ENCODE measurements around the gene POLR2M.
A peak's percentile ranks its signal among the peaks of the same experiment; 100 is the strongest.

POLR2M gene

DNA sequence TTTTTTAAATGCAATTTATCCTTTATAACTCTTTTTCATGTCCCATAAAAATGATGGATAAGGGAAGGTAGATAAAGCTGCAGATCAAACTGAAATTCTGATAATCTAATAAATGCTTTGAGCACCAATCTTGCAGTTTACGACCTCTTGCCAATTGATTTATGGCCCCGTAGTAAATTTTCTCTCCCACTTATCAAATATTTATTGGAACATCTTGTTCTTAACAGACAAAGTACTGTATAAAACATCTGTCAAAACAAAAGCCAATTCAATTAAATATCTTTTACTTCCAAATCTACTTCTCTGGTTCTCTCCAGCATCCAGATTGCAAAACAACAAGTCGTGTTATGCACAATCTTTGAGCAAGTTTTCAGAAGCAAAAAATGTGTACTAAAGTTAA, 34.6 kb downstream of the POLR2M start:
- no peak for DNase-seq

DNA sequence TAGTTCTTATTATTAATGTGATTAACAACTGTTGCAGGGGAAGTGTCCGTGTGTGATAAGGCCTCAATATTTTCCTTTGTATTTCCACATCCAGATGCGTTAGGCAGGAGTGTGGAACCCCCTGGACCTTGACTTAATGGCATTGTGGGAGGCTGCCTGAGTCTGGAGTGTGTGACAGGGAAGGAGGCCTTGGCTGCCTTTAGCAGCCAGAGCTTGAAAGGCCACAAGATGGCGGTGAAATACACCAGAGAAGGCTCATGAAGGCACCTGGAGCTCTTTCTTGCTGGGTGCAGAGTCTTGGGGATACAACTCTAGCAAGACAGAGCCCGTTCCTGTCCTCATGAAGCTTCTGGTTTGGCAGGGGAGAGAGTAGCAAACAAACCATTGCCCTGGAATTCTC, 36.9 kb downstream of the POLR2M start:
- no peak for DNase-seq

DNA sequence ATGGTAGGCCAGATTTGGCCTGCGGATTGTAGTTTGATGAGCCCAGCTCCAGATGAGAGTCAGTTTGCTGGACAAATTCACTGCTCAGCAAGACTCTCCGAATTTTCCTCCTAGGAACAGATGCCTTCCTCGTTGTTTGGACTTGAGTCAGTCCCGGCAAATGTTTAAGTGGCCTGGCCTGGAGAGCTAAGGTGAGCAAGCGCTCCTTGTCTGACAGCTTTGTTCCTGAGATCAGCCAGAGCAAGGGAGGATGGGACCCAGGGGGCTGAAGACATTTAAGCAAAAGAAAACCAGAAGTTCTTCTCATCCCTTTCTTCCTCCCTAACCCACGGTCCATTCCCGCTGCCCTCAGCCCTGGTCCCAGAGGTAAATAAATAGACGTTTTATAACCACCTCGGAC, 40.3 kb downstream of the POLR2M start:
- DNase-seq, result no peak

DNA sequence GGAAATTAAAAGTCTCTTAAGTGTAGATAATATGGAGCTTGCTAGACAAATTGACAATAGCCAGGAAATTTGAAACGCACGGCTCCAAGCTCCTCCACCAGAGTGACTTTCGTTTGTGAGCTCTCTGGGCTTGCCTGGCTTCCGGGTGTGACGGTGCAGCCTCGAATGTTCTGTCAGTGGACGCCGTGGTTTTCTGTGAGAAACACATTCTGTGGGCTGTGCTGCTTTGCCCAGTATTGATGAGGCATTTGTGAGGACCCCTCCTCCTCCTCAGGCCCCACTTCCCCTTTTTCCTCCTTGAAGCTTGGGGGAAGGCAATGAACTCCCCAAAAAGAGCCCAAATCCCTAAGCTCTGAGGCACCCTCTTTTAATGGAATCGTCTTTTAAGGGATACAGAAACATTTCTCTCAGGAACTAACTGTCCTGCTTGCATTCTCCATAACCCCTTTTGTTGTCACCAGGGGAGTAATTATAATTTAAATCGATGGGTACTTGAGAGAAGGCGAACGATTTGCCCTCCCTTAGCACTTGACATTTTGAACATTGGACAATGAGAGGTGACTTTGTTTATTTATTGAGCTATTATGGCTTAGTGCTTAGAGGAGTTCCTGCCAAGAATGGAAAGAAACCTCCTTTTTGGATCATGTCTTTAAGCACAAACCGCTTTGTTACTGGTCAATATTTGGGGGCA, 40.8 kb downstream of the POLR2M start:
- DNase-seq, result peak in 1 of 2 experiments; percentile 36

DNA sequence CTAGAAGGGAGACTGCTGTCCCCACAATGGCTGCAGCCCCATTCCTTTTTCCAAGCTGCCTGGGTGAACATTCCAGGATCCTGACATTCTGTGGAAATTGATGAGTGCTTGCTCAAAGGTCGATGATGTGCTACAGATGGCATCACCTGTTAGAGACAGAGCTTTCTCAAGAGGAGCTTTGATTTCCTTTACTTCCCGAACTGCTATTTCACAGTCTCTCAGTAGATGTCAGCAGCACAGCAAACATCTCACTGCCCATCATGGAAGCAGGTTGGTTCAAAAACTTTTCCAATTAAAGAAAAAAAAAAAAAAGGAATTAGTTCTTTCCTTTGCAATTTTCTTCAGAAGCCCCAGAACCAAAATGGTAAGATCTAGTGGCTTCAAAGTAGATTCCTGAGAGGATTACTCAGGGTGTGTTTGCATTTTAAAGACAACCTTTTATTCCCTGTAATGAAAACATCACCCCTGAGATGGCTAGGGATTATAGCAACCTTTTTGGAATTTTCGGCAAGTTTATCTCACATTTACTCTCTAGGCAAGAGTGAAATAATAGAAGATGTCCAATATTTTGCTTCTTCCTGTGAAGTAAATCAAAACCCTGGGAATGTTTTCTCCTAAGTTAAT, 44.8 kb downstream of the POLR2M start:
- no peak for DNase-seq

DNA sequence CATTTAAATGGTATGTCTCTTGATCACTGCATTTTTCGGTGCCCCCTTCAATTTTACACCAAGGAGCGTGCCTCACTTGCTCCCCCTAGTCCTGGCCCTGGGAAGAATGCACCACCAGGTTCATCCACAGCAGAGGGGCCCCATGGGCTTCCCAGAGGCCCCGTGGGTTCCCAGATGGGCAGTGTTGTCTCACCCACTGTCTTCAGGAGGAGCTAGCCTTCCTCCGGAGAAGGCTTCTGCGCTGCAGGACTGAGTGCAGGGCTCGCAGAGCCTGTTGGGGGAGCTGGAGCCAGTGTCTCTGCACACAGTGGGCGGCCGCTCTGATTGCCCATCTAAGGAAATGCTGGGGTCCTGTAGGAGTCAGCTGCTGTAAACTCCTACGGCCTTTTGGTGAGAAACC, 45.9 kb downstream of the POLR2M start:
- no peak for DNase-seq

DNA sequence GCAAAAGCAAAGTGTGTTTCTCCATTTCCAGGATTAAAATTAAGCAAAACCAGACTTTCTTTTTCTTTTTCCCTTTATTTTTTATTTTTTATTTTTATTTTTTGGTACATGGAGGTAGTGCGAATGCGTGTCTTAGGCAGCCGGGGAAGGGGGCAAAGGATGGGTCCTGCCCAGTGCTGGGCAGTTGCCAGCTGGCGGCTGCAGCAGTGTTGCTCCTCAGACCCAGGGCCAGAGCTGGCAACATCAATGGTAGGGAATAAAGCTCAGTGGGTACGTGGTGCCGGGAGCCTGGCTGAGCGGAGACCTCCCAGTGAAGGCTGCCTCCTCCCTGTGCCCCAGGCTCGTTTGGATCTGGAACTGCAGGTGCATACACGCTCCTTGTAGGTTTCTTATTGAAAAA, 46.3 kb downstream of the POLR2M start:
- no peak for DNase-seq

DNA sequence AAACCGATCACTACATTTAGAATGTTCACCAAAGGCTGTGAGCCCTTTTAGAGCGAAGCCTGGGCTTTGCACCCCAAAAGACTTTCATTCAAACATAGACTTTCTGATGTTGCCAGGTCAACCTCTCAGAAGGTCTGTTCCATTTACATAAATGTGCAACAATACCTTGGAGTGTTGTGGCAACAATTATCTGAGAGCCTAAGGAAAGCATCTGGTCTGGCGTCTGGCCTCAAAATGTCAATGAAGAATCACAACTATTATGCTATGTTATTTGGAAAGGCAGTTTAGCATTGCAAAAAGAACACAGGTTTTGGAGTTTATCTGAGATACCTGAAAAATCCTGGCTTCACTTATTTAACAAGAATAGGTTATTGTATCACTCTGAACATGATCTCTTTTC, 50.0 kb downstream of the POLR2M start:
- no peak for DNase-seq

DNA sequence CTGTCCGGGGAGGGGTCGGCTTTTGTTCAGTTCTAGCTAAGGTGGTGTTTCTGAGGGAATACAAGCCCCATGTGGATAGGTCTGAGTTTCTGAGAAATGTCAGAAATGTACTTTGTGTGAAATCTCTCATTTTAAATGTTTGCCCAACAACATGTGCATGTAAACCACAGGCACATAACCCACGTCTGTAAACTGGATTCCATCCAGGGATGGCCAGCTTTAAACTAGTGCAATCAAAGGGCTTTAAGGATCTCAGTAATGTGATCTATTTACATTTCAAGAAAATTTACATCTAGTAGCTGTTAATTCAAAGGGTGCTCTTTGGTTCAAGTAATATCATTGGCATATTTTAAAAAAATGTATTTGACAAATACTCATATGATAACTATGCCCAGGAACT, 52.0 kb downstream of the POLR2M start:
- no peak for DNase-seq

DNA sequence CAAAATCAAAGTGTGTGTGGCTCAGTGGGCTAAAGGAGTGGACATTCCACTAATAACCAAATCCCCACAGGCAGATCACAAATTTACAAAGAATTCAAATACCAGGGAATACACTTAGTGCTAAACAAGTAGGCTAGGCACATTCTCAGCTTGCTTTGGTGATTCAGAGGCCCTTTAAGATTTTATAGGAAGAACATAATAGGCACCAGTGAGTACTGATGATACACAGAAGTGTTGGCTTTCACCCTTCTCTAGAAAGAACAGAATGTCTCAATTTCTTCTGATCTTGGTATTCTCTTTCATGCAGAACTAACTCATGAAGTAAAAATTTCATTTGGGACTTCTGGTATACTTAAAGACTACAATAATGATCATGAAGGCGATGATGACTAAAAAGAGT, 55.0 kb downstream of the POLR2M start:
- no peak for DNase-seq

DNA sequence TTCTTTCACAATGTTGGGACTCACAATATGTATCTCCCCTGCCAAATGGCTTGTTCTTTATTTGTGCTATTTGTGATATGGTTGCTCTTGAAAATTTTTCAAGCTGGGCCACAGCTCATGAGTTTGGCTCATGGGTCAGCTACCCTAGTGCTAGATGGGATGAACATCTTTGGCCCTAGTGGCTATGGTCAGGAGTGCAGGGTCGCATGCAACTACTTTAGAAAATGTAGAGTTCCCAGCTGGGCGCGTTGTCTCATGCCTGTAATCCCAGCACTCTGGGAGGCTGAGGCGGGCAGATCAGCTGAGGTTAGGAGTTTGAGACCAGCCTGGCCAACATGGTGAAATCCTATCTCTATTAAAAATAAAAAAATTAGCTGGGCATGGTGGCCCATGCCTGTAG, 55.8 kb downstream of the POLR2M start:
- no peak for DNase-seq

DNA sequence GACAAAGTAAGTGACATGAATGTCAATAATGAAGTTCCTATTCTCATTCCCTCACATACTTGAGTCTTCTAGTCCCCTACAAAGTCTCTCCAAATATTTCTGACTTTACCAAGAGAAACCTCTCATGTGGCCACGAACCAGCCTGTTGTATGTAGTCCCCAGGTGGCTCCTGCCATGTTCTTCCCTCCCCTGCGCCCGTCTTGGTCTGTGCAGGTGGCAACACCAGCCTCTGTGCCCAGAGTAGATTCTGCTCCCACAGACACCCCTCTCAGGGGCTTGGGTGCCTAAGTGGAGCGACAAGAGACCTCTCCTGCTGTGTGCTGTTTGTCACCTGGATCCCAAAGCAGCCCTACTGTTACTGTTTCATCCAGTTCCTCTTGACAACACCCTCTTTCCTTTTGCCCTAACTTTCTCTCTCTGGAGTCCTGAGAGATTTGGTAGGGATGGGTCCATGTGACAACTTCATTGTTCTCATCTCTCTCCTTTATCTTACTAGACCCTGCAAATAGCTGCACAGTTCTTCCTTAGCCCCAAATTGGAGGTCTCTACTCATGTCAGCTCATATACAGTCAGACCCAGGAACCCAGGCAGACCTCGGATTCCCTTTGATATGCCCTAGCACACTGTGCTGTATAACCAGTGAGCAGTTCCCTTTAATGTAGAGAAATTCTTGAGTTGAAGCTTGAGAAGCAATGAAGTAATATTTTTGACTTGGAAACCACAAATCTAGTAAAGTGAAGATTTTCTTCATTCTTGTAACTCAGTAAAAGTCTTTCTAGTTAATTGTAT, 56.9 kb downstream of the POLR2M start:
- no peak for DNase-seq
